GM12874 (cell line): ENCODE data around the gene KDM6A.

Experiments used
- TF ChIP-seq, protein P1 (sequence below): IDR thresholded peaks from 2 replicates; pipeline ENCODE4 v1.5.1; 2011; ENCODE audit warnings: low read depth, mild to moderate bottlenecking, control low read depth, low read length, moderate library complexity; ENCODE audit not compliant: insufficient read depth

KDM6A gene

DNA sequence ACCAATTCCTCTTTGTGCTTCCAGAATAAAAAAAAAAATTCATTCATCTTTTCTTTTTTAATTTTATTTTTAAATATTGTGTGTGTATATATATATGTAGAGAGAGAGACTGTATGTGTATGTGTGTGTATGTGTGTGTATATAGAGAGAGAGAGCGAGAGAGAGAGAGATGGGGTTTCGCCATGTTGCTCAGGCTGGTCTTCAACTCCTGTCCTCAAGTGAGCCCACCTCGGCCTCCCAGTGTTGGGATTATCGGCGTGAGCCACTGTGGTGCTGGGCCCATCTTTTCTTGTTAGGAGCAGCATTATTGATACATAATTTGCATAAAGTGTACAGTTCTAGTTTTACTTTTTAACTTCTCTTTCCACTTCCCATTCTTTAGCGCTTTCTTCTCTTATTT is 33.6 kb downstream of the KDM6A start:
- TF ChIP-seq, protein P1, sequence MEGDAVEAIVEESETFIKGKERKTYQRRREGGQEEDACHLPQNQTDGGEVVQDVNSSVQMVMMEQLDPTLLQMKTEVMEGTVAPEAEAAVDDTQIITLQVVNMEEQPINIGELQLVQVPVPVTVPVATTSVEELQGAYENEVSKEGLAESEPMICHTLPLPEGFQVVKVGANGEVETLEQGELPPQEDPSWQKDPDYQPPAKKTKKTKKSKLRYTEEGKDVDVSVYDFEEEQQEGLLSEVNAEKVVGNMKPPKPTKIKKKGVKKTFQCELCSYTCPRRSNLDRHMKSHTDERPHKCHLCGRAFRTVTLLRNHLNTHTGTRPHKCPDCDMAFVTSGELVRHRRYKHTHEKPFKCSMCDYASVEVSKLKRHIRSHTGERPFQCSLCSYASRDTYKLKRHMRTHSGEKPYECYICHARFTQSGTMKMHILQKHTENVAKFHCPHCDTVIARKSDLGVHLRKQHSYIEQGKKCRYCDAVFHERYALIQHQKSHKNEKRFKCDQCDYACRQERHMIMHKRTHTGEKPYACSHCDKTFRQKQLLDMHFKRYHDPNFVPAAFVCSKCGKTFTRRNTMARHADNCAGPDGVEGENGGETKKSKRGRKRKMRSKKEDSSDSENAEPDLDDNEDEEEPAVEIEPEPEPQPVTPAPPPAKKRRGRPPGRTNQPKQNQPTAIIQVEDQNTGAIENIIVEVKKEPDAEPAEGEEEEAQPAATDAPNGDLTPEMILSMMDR, result no peak

DNA sequence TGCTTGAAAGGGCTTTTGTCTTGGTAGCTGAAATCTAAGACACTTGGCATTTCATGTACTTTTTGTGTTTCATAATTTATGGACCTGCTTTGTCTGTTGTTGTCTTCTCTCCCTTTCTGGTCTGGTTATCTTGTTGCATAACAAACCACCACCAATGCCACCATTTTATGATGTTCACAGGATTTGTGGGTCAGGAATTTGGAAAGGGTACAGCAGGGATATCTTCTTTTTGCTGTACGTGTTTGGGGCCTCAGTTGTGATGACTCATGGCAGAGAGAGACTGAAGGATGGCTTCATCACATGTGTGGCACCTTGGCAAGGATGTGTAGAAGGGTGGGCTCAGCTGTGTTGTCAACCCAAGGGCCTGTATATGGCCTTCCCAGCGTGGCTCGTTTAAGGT is 35.2 kb downstream of the KDM6A start:
- TF ChIP-seq, protein P1, result no peak

DNA sequence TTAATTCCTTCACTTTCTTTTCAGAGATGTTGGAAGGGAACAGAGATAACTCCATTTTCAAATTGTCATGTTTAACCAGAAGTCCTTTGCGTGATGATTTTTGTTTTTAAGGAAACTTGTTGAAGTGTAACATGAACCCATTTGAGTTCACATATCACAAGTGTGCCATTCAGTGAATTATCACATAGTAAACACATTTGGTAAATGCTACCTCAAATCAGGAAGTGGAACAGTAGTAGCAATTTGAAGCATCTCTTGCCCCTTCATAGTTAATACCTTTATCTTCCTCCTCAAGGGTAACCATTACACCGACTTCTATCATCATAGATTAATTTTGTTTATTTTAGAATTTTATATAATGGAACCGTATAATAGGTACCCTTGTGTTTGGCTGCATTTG is 35.8 kb downstream of the KDM6A start:
- TF ChIP-seq, protein P1, result no peak

DNA sequence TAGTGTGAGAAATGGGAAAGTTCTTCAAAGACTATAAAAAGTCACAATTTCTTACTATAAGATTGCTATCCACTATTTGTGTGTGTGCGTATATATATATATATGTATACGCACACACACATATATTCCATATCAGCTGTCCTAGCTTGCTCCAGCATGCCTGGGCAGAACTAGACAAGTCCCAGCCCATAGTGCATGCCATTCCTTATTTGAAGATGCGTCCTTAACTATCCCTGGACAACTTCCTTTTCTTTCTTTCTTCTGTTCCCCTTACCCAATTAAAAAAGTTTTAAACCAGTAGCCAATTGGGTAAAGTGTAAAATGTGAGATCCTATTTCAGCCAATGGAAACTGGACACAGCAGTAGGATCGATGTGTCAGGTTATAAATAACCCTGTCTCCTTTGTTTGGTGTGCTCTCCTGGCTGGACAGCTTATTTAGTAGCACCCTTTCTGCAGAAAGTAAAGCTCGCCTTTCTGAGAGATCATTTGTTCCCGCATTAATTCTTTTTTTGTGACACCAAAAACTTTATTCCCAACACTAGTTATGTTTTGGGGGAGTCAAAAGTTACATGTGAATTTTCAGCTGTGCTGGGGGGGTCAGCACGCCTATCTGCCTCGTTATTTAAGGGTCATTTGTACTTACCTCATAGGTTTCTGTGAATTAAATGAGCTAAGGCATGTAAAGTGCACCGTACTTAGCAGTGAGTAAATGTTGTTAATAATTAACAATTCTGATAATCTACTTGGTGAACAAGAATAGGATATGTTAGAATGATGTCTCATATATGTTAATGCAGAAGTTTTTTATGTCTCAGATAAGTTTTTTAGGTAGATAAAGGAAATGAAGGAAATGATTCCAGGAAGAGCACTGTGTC is 40.9 kb downstream of the KDM6A start:
- TF ChIP-seq, protein P1, result no peak

DNA sequence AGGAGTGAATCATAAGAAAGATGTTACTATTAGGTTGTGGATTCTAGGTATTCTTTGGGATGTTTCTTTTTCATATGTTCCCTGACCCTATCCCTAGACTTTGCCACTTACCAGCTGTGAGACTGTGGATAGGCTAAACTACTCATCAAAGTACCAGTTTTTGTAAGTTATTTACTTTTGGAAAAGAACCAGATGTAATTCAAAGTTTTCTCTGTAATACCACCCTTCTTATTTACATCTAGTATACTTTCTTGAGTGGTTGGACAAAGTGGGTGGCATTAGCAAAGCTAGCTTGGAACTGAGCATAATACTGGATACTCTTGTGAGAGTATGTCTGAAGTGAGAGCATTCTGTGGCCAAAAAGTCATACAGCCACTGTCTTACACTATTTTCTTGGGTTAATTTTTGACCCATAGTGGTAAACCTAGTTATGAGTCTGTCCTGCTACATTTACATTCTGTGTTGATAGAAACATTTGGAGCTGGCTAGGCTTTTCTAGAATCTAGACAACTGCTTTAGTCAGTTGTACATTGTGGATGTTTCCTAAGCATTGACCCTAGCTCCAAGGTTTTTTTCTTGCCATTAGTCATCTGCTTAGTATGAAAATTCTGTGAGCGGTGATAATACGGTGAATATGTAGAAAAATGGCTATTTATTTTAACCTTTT is 41.7 kb downstream of the KDM6A start:
- TF ChIP-seq, protein P1, result no peak

DNA sequence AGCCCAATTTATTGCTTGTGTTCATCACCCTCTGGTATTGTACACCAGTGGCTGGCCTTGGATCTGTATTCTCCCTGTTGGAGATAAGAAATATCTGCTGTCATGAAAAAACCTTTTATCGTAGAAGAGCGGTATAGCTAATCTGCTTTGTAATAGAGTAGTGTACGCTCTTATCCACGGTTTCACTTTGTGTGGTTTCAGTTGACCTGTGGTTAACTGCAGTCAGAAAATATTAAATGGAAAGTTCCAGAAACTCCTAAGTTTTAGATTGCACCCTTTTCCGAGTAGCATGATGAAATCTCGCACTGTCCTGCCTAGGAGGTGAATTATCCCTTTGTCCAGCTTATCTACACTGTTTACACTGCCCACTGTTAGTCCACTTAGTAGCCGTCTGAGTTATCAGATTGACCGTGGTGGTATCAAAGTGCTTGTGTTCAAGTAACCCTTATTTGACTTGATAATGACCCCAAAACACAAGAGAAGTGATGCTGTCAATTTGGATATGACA is 42.4 kb downstream of the KDM6A start:
- TF ChIP-seq, protein P1, result no peak

DNA sequence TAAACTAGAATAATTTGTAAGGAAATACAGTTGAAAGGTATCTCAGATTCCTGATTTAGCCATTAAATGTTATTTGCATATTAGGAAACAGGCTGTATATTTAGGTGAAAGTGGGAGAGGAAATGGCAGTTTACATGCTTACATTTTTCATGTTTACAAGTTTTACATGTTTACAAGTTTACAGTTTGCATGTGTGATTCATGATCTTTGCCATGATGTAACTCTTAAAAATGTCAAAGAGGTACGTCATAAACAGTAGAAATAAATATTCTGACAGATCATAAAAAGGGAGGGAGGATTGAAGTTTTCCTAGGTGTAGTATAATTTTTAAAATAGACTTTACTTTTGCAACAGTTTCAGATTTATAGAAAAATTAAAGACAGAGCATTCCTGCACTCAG is 45.7 kb downstream of the KDM6A start:
- TF ChIP-seq, protein P1, result no peak
